GM19463 (cell line): ENCODE data around the gene MVB12B.

ENCODE experiments used
- ATAC-seq: cut with Tn5 transposase; IDR thresholded peaks from one replicate; pipeline ENCODE4 v1.9.1; 2021; ENCODE audit warnings: mild to moderate bottlenecking, moderate library complexity; ENCODE audit not compliant: unreplicated experiment

MVB12B gene

GRCh38 chr9:126448865-126449577 lies 122.4 kb downstream of the MVB12B start:
- ATAC-seq, result no peak

- no peak for ATAC-seq
Observed at GRCh38 chr9:126449725-126450667, 123.4 kb downstream of the MVB12B start.

GRCh38 chr9:126450668-126451205 lies 124.1 kb downstream of the MVB12B start:
- ATAC-seq, result no peak

- ATAC-seq, result no peak
Observed at GRCh38 chr9:126451316-126451885, 124.8 kb downstream of the MVB12B start.

- ATAC-seq, result no peak
Observed at GRCh38 chr9:126452106-126452505, 125.5 kb downstream of the MVB12B start.

GRCh38 chr9:126453156-126453963 lies 126.7 kb downstream of the MVB12B start:
- no peak for ATAC-seq

- no peak for ATAC-seq
Observed at GRCh38 chr9:126454215-126454614, 127.6 kb downstream of the MVB12B start.

- no peak for ATAC-seq
Observed at GRCh38 chr9:126454795-126455194, 128.2 kb downstream of the MVB12B start.

GRCh38 chr9:126456441-126457174 lies 130.0 kb downstream of the MVB12B start:
- ATAC-seq, result no peak

- no peak for ATAC-seq
Observed at GRCh38 chr9:126457175-126457547, 130.5 kb downstream of the MVB12B start.

GRCh38 chr9:126457890-126458289 lies 131.3 kb downstream of the MVB12B start:
- no peak for ATAC-seq

- no peak for ATAC-seq
Observed at GRCh38 chr9:126459126-126459525, 132.5 kb downstream of the MVB12B start.

- no peak for ATAC-seq
Observed at GRCh38 chr9:126459546-126459945, 132.9 kb downstream of the MVB12B start.

GRCh38 chr9:126459965-126460843 lies 133.6 kb downstream of the MVB12B start:
- no peak for ATAC-seq

GRCh38 chr9:126461029-126461428 lies 134.4 kb downstream of the MVB12B start:
- ATAC-seq, result no peak

- ATAC-seq, result no peak
Observed at GRCh38 chr9:126461608-126462007, 135.0 kb downstream of the MVB12B start.

- no peak for ATAC-seq
Observed at GRCh38 chr9:126462617-126463016, 136.0 kb downstream of the MVB12B start.

GRCh38 chr9:126463426-126463825 lies 136.8 kb downstream of the MVB12B start:
- ATAC-seq, result no peak
